ENCODE measurements around the gene PSMD13. TPM values are rescaled to one million over a fixed set of nuclear protein-coding genes. Genes with fewer than 3 reads are reported as not detected.

The PSMD13 gene
- total RNA-seq, 1 experiment from 2014 or later = 141 TPM

- H3K9me3 Mint-ChIP-seq = no peaks in the 10 kb centered on the region; a peak in 1 of 5 replicates
Measured at GRCh38 chr11:251550-251949, 14.8 kb downstream of the PSMD13 start.

More at GRCh38 chr11:251550-251949, 14.8 kb downstream of the PSMD13 start:
- no peak overlapping the region for H4K91ac ChIP-seq (ENCODE audit: insufficient read length, low read depth, low read length)
- H3T11ph ChIP-seq (ENCODE audit: low read length) = no peak overlapping the region
- H3K79me1 ChIP-seq (ENCODE audit: insufficient read depth, low read depth, low read length, poor library complexity, severe bottlenecking) = no peaks in the 10 kb centered on the region
- H2BK20ac ChIP-seq (ENCODE audit: low read depth, low read length, poor library complexity, severe bottlenecking) = no peak overlapping the region
- no peaks in the 10 kb centered on the region; the same call in 1 of the 2 replicates for H3K27me3 Mint-ChIP-seq (ENCODE audit: low read depth)
- DNase-seq = no peak
- TF ChIP-seq CTCF (conservative IDR thresholded peaks at IDR 0.05) = peak; percentile 13; the same call in 2 of the 3 replicates
- H3K4me1 ChIP-seq (ENCODE audit: insufficient read depth, low read length) = no peaks in the 10 kb centered on the region
- H3K79me2 ChIP-seq (ENCODE audit: insufficient read depth, low read length) = no peaks in the 10 kb centered on the region
- no peak overlapping the region for H3K14ac ChIP-seq (ENCODE audit: insufficient read depth, low read length)
- H3K27me3 ChIP-seq (ENCODE audit: insufficient read depth, low read length) = no peaks in the 10 kb centered on the region
- WGBS (ENCODE audit: extremely low coverage, insufficient read length, low lambda C conversion rate) = no CpG with 5 or more reads among the region's 10 CpGs
- H4K5ac ChIP-seq (ENCODE audit: insufficient read length, low read depth, low read length) = no peak overlapping the region
- no peak overlapping the region for H2BK120ac ChIP-seq (ENCODE audit: low read depth, low read length, poor library complexity, severe bottlenecking)
- H3K27ac Mint-ChIP-seq = no peak overlapping the region
- H3K56ac ChIP-seq (ENCODE audit: insufficient read length, low read depth, low read length) = no peak overlapping the region
- H3K18ac ChIP-seq (ENCODE audit: insufficient read length, low read depth, low read length) = no peak overlapping the region
- H3K9me3 ChIP-seq (ENCODE audit: control insufficient read depth, low read depth, low read length) = no peaks in the 10 kb centered on the region
- H3K4ac ChIP-seq (ENCODE audit: low read depth, low read length) = no peak overlapping the region
- H3K9ac ChIP-seq (ENCODE audit: extremely low read depth, insufficient read length, low read length) = no peak overlapping the region
- no peak overlapping the region for H3K4me3 Mint-ChIP-seq
- no peak overlapping the region for H3K23ac ChIP-seq (ENCODE audit: insufficient read length, low read depth, low read length)
- no peak overlapping the region for H2BK12ac ChIP-seq (ENCODE audit: insufficient read length, low read depth, low read length)
- H4K20me1 ChIP-seq (ENCODE audit: control insufficient read depth, insufficient read depth, insufficient read length) = no peaks in the 10 kb centered on the region
- H3K27ac ChIP-seq (ENCODE audit: insufficient read length, low read depth, low read length) = no peak overlapping the region
- no peak overlapping the region for H2BK15ac ChIP-seq (ENCODE audit: low read depth, low read length)
- H3K4me2 ChIP-seq (ENCODE audit: insufficient read depth, insufficient read length, low read length) = no peak overlapping the region
- no peak overlapping the region for H2BK5ac ChIP-seq (ENCODE audit: insufficient read length, low read length)
- no peaks in the 10 kb centered on the region for H3K23me2 ChIP-seq (ENCODE audit: insufficient read length, low read depth, low read length, poor library complexity, severe bottlenecking)
- H3K36me3 Mint-ChIP-seq (ENCODE audit: insufficient read depth in 1 of 3, low read depth in 3 of 3) = peaks cover 40 to 62% (median 47%) of the 10 kb centered on the region in 3 experiments
- no peak overlapping the region for H2AK5ac ChIP-seq (ENCODE audit: insufficient read length, low read length)
- H3K4me1 Mint-ChIP-seq = peaks cover 0 to 5% of the 10 kb centered on the region in 2 experiments; a peak in 2 of 4 replicates
- H2AFZ ChIP-seq (ENCODE audit: low read length) = no peak overlapping the region
- no peak overlapping the region for H4K8ac ChIP-seq (replicated peaks; ENCODE audit: insufficient read length, low read depth, low read length)

All from H9 (cell line).